ENCODE measurements around the gene DHX34. TPM values are rescaled to one million over a fixed set of nuclear protein-coding genes. Genes with fewer than 3 reads are reported as not detected.
A peak's percentile ranks its signal among the peaks of the same experiment; 100 is the strongest.
"Not testable (repeated sequence)": the region's sequence is repeated elsewhere in the genome, so short reads cannot be mapped to it uniquely, and the experiment has no call there.

Gene DHX34
- total and polyA plus RNA-seq, 3 experiments from 2014 or later: 7.7 to 24.5 (median 23.2) TPM

GRCh38 chr19:47331931-47332547 is 17.1 kb upstream of the DHX34 start, which contains the start of gene C5AR2:
Gene C5AR2, plus strand, starts transcription at chr19:47332175. Its CDS starts 8,625 bp downstream, at chr19:47340800.
- H3K4me3 ChIP-seq (ENCODE audit: low read length): no peak within 1 kb of the TSS
- Mint-ChIP-seq H3K4me1 (peaks cover 8 to 15% (median 12%) of the 10 kb centered on the region in 3 donors), H3K4me3 (no peak within 1 kb of the TSS), H3K27me3 (peaks cover 3 to 7% of the 10 kb centered on the region in 2 donors), H3K36me3 (no peaks in the 10 kb centered on the region), H3K9me3 (no peaks in the 10 kb centered on the region), H3K27ac (peak within 1 kb of the TSS in 2 of 8 donors; percentile 17 to 70)
- H3K9me3 ChIP-seq (ENCODE audit: low read length): no peaks in the 10 kb centered on the region
- no peak within 1 kb of the TSS for H3K27ac ChIP-seq (ENCODE audit: low read depth, low read length)
- no peaks in the 10 kb centered on the region for H3K36me3 ChIP-seq (ENCODE audit: insufficient read depth, low read length)
- POLR2A ChIA-PET: no interaction called here
- H3K27me3 ChIP-seq (ENCODE audit: insufficient read depth, low read length, poor library complexity, severe bottlenecking): no peaks in the 10 kb centered on the region
- peaks cover 5% of the 10 kb centered on the region for H3K4me1 ChIP-seq (ENCODE audit: insufficient read depth, low read length)
- CTCF ChIA-PET: no interaction called here
- DNase-seq: no peak

DNA sequence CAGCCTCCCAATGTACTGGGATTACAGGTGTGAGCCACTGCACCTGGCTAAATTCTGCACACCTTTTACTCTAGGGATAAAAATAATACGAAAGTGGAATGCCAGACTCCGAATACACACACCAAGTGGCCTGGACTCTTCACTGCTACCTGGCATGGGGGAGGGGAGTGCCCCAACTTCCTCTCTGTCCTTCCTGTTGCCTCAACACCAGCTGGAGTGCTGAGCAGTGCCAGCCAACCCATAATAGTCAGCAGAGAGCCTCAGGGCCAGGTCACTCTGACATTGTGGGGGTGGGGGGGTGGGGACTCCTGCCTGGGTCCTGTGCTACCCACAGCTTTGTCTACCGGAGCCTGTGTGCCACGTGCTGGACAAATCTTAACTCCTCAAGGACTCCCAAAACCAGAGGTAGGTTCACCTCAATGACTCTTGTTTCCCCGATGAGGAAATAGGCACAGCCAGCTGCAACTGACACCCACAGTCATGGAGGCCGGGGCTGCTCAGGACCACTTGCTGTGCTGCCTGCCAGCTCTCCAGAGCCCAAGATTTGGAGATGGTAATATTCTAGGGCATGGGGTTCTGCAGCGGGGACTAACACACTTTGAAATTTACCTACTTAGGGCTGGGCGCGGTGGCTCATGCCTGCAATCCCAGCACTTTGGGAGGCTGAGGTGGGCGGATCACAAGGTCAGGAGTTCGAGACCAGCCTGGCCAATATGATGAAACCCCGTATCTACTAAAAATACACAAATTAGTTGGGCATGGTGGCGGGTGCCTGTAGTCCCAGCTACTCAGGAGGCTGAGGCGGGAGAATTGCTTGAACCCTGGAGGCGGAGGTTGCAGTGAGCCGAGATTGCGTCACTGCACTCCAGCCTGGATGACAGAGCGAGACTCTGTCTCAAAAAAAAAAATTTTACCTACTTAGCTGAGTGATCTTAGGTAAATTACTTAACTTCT is 12.1 kb upstream of the DHX34 start:
- Mint-ChIP-seq H3K27ac (peak overlapping the region in 6 of 8 donors; percentile 21 to 88 (median 68)), H3K4me1 (peaks cover 8 to 16% (median 12%) of the 10 kb centered on the region in 3 donors), H3K4me3 (peak overlapping the region in 4 of 7 donors; percentile 59 to 71 (median 64))
- ChIA-PET POLR2A (interaction anchor here (0.5 kb wide), 1 partner anchor 1588 kb away, joined by 3 read pairs; no protein-coding TSS in a partner anchor), CTCF (interaction anchor here (0.6 to 2.3 kb wide), 2 partner anchors 12 to 50 kb away, joined by 3 to 20 read pairs; partner anchors contain the start of gene DHX34)
- H3K9me3 Mint-ChIP-seq; H3K27me3 ChIP-seq (ENCODE audit: insufficient read depth, low read length, poor library complexity, severe bottlenecking); H3K4me1 ChIP-seq (ENCODE audit: insufficient read depth, low read length); H3K9me3 ChIP-seq (ENCODE audit: low read length); H3K4me3 ChIP-seq (ENCODE audit: low read length); H3K27me3 Mint-ChIP-seq; H3K36me3 ChIP-seq (ENCODE audit: insufficient read depth, low read length); H3K36me3 Mint-ChIP-seq: not testable (repeated sequence)
- peak overlapping the region; percentile 31 for H3K27ac ChIP-seq (ENCODE audit: low read depth, low read length)
- peak in 1 of 5 donors; percentile 17 for DNase-seq

GRCh38 chr19:47339196-47339880 is 9.8 kb upstream of the DHX34 start:
- no peaks in the 10 kb centered on the region for H3K36me3 ChIP-seq (ENCODE audit: insufficient read depth, low read length)
- Mint-ChIP-seq H3K4me1 (peaks cover 8 to 16% (median 12%) of the 10 kb centered on the region in 3 donors), H3K27me3 (peaks cover 0 to 4% of the 10 kb centered on the region in 2 donors), H3K36me3 (peaks cover 0 to 4% (median 0%) of the 10 kb centered on the region in 3 donors), H3K9me3 (no peaks in the 10 kb centered on the region), H3K27ac (no peak overlapping the region), H3K4me3 (peak overlapping the region in 1 of 7 donors; percentile 40)
- H3K9me3 ChIP-seq (ENCODE audit: low read length): no peaks in the 10 kb centered on the region
- no peaks in the 10 kb centered on the region for H3K27me3 ChIP-seq (ENCODE audit: insufficient read depth, low read length, poor library complexity, severe bottlenecking)
- no peak overlapping the region for H3K4me3 ChIP-seq (ENCODE audit: low read length)
- ChIA-PET CTCF (interaction anchor here (1.9 kb wide), 1 partner anchor 10 kb away, joined by 7 read pairs; the partner anchor contains the start of gene DHX34), POLR2A (no interaction called here)
- no peak overlapping the region for H3K27ac ChIP-seq (ENCODE audit: low read depth, low read length)
- DNase-seq: no peak
- peaks cover 5% of the 10 kb centered on the region for H3K4me1 ChIP-seq (ENCODE audit: insufficient read depth, low read length)

- Histone ChIP-seq H3K36me3 (ENCODE audit: insufficient read depth, low read length) (no peaks in the 10 kb centered on the region), H3K9me3 (ENCODE audit: low read length) (no peaks in the 10 kb centered on the region), H3K27me3 (ENCODE audit: insufficient read depth, low read length, poor library complexity, severe bottlenecking) (no peaks in the 10 kb centered on the region), H3K4me3 (ENCODE audit: low read length) (no peak overlapping the region), H3K27ac (ENCODE audit: low read depth, low read length) (no peak overlapping the region), H3K4me1 (ENCODE audit: insufficient read depth, low read length) (peaks cover 5% of the 10 kb centered on the region)
- DNase-seq: no peak
- POLR2A ChIA-PET: no interaction called here
- H3K4me1 Mint-ChIP-seq: peaks cover 8 to 13% (median 11%) of the 10 kb centered on the region in 3 donors
- H3K27ac Mint-ChIP-seq: no peak overlapping the region
- H3K9me3 Mint-ChIP-seq: no peaks in the 10 kb centered on the region
- peaks cover 0 to 4% of the 10 kb centered on the region in 2 donors for H3K27me3 Mint-ChIP-seq
- no peak overlapping the region for H3K4me3 Mint-ChIP-seq
- CTCF ChIA-PET: interaction anchor here (1.9 kb wide), 1 partner anchor 8 kb away, joined by 7 read pairs; the partner anchor contains the start of gene DHX34
- H3K36me3 Mint-ChIP-seq: peaks cover 0 to 4% (median 0%) of the 10 kb centered on the region in 3 donors
Observed at GRCh38 chr19:47340477-47341208, 8.5 kb upstream of the DHX34 start.

DNA sequence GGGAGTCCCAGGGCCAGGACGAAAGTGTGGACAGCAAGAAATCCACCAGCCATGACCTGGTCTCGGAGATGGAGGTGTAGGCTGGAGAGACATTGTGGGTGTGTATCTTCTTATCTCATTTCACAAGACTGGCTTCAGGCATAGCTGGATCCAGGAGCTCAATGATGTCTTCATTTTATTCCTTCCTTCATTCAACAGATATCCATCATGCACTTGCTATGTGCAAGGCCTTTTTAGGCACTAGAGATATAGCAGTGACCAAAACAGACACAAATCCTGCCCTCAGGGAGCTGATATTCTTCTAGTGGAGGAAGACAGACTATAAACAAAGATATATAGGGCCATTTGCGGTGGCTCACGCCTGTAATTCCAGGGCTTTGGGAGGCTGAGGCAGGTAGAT is 7.4 kb upstream of the DHX34 start:
- Histone ChIP-seq H3K9me3 (ENCODE audit: low read length) (no peaks in the 10 kb centered on the region), H3K27ac (ENCODE audit: low read depth, low read length) (no peak overlapping the region), H3K4me3 (ENCODE audit: low read length) (no peak overlapping the region), H3K27me3 (ENCODE audit: insufficient read depth, low read length, poor library complexity, severe bottlenecking) (no peaks in the 10 kb centered on the region), H3K36me3 (ENCODE audit: insufficient read depth, low read length) (no peaks in the 10 kb centered on the region), H3K4me1 (ENCODE audit: insufficient read depth, low read length) (peaks cover under 1% of the 10 kb centered on the region)
- CTCF ChIA-PET: no interaction called here
- no peak overlapping the region for H3K27ac Mint-ChIP-seq
- H3K27me3 Mint-ChIP-seq: peaks cover 0 to 4% of the 10 kb centered on the region in 2 donors
- DNase-seq: no peak
- no peak overlapping the region for H3K4me3 Mint-ChIP-seq
- H3K4me1 Mint-ChIP-seq: peaks cover under 1 to 4% (median 2%) of the 10 kb centered on the region in 3 donors
- peaks cover 0 to 4% (median 0%) of the 10 kb centered on the region in 3 donors for H3K36me3 Mint-ChIP-seq
- POLR2A ChIA-PET: no interaction called here
- H3K9me3 Mint-ChIP-seq: no peaks in the 10 kb centered on the region

DNA sequence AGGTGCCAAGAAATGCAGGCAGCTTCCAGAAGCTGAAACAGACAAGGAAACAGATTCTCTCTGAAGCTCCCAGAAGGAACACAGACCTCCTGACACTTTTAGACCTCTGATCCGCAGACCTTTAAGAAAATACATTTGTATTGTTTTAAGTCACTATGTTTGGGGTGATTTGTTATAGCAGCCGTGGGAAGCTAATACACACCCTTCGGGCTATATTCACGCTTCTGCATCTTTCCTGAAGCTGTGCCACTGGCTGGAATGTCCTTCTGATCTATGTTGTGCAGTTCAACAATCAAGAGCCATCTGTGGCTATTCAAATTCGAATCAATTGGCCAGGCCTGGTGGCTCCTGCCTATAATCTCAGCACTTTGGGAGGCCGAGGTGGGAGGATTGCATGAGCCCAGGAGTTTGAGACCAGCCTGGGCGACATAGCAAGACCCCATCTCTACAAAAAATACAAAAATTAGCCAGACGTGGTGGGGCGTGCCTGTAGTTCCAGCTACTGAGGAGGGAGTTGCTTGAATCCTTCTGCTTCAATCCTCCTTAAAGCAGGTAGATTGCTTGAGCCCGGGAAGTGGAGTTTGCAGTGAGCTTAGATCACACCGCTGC is 5.8 kb upstream of the DHX34 start:
- Histone ChIP-seq H3K4me1 (ENCODE audit: insufficient read depth, low read length) (peaks cover 1% of the 10 kb centered on the region), H3K27me3 (ENCODE audit: insufficient read depth, low read length, poor library complexity, severe bottlenecking) (no peaks in the 10 kb centered on the region), H3K9me3 (ENCODE audit: low read length) (no peaks in the 10 kb centered on the region), H3K36me3 (ENCODE audit: insufficient read depth, low read length) (no peaks in the 10 kb centered on the region), H3K4me3 (ENCODE audit: low read length) (no peak overlapping the region), H3K27ac (ENCODE audit: low read depth, low read length) (no peak overlapping the region)
- ChIA-PET POLR2A (no interaction called here), CTCF (no interaction called here)
- Mint-ChIP-seq H3K27me3 (peaks cover 0 to 4% of the 10 kb centered on the region in 2 donors), H3K4me3 (no peak overlapping the region), H3K36me3 (peaks cover 0 to 4% (median 0%) of the 10 kb centered on the region in 3 donors), H3K9me3 (no peaks in the 10 kb centered on the region), H3K4me1 (peaks cover 0 to 3% (median 0%) of the 10 kb centered on the region in 3 donors), H3K27ac (peak overlapping the region in 1 of 8 donors; percentile 14)
- no peak for DNase-seq

- no peak overlapping the region for H3K27ac ChIP-seq (ENCODE audit: low read depth, low read length)
- CTCF ChIA-PET: interaction anchor here (1.5 kb wide), 1 partner anchor 43 kb away, joined by 3 read pairs; no protein-coding TSS in a partner anchor
- Mint-ChIP-seq H3K9me3 (no peaks in the 10 kb centered on the region), H3K4me3 (no peak overlapping the region), H3K27me3 (peaks cover 4% of the 10 kb centered on the region in 2 donors), H3K27ac (no peak overlapping the region), H3K36me3 (peaks cover 0 to 5% (median 4%) of the 10 kb centered on the region in 3 donors), H3K4me1 (peaks cover 5 to 12% (median 10%) of the 10 kb centered on the region in 3 donors)
- POLR2A ChIA-PET: no interaction called here
- peaks cover 7% of the 10 kb centered on the region for H3K4me1 ChIP-seq (ENCODE audit: insufficient read depth, low read length)
- H3K4me3 ChIP-seq (ENCODE audit: low read length): no peak overlapping the region
- DNase-seq: no peak
- no peaks in the 10 kb centered on the region for H3K9me3 ChIP-seq (ENCODE audit: low read length)
- H3K27me3 ChIP-seq (ENCODE audit: insufficient read depth, low read length, poor library complexity, severe bottlenecking): no peaks in the 10 kb centered on the region
- no peaks in the 10 kb centered on the region for H3K36me3 ChIP-seq (ENCODE audit: insufficient read depth, low read length)
Observed at GRCh38 chr19:47344425-47344824, 4.7 kb upstream of the DHX34 start.

Data from CD8-positive, alpha-beta memory T cell (primary cell).